ENCODE results near the gene MYOZ3.

MYOZ3 gene

GRCh38 chr5:150659360-150660107, 1.5 kb upstream of the MYOZ3 start:
- no peak for DNase-seq

- DNase-seq, result no peak
Observed at GRCh38 chr5:150660108-150660831, 781 bp upstream of the MYOZ3 start.

- no peak for DNase-seq
Observed at GRCh38 chr5:150661821-150662596, 958 bp downstream of the MYOZ3 start.

- no peak for DNase-seq
Observed at GRCh38 chr5:150662731-150663516, 1.9 kb downstream of the MYOZ3 start.

GRCh38 chr5:150663936-150664335, 2.9 kb downstream of the MYOZ3 start:
- no peak for DNase-seq

GRCh38 chr5:150665044-150665443, 4.0 kb downstream of the MYOZ3 start:
- DNase-seq, result peak; percentile 28

- DNase-seq, result no peak
Observed at GRCh38 chr5:150670275-150670947, 9.4 kb downstream of the MYOZ3 start.

GRCh38 chr5:150670948-150671310, 9.9 kb downstream of the MYOZ3 start:
- no peak for DNase-seq

- no peak for DNase-seq
Observed at GRCh38 chr5:150671509-150672236, 10.6 kb downstream of the MYOZ3 start.

GRCh38 chr5:150672237-150672883, 11.3 kb downstream of the MYOZ3 start:
- DNase-seq, result no peak

GRCh38 chr5:150672884-150673275, 11.8 kb downstream of the MYOZ3 start:
- DNase-seq, result no peak

- no peak for DNase-seq
Observed at GRCh38 chr5:150674341-150674821, 13.3 kb downstream of the MYOZ3 start.

- DNase-seq, result no peak
Observed at GRCh38 chr5:150675069-150675468, 14.0 kb downstream of the MYOZ3 start.

- DNase-seq, result no peak
Observed at GRCh38 chr5:150676578-150676977, 15.5 kb downstream of the MYOZ3 start.

- no peak for DNase-seq
Observed at GRCh38 chr5:150689120-150689519, 28.1 kb downstream of the MYOZ3 start.

- no peak for DNase-seq
Observed at GRCh38 chr5:150690760-150691159, 29.7 kb downstream of the MYOZ3 start.

GRCh38 chr5:150692276-150692675, 31.2 kb downstream of the MYOZ3 start:
- no peak for DNase-seq

GRCh38 chr5:150694612-150695011, 33.6 kb downstream of the MYOZ3 start:
- peak; percentile 34 for DNase-seq

- DNase-seq, result no peak
Observed at GRCh38 chr5:150700246-150700593, 39.2 kb downstream of the MYOZ3 start.

- DNase-seq, result peak; percentile 86
Observed at GRCh38 chr5:150700594-150701377, 39.7 kb downstream of the MYOZ3 start, which contains the start of gene RBM22. RBM22 (minus strand) TSS chr5:150701062; CDS start chr5:150700985, 77 bp downstream.

Measured in HCEC 1CT (cell line).